GM19099 (cell line): ENCODE data around the gene ZNF709.

ENCODE experiments used
- POLR2A ChIP-seq: IDR thresholded peaks from 3 replicates; pipeline ENCODE4 v1.6.1; 2011; ENCODE audit warnings: low read depth; ENCODE audit not compliant: insufficient read length; ENCODE audit errors: extremely low read depth

The ZNF709 gene

DNA sequence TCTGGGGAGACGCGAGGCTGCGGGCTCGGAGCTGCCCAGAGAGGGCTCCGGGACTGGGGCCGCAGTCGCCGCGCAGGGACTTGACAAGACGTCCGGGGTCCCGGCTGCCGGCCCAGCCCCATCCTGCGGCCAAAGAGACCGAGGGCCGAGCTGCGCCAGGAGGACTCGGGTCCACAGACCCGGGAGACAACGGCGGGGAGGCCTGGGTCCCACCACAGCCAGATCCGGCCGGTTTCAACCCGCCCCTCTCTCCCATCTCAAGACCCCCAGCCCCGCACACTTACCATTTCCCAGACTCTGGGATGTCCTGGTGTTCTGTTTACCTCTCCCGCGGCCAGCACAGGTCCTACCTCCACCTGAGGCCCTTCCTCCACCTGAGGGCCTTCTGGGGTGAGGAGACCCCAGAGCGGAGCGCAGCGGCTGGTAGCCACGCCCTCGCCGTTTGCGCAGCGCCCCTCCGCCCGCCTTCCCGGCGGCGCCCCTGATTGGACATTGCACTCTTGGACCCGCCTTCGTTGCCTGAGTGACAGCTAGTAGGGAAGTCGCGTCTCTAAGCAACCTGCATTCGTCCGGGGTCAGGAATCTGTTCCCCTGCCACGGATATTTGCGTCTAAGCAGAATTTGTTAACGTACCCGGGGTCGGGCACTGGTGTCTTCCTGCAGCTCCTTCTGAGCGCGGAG, at the start of gene ZNF709:
Gene ZNF709, minus strand, starts transcription at position 446 of the 681 bp plus-strand sequence. Its CDS starts 159 bp downstream, at position 287.
- TF ChIP-seq POLR2A = peak; percentile 87

- no peak for TF ChIP-seq POLR2A
Measured at GRCh38 chr19:12527034-12527836, 42.6 kb upstream of the ZNF709 start.

DNA sequence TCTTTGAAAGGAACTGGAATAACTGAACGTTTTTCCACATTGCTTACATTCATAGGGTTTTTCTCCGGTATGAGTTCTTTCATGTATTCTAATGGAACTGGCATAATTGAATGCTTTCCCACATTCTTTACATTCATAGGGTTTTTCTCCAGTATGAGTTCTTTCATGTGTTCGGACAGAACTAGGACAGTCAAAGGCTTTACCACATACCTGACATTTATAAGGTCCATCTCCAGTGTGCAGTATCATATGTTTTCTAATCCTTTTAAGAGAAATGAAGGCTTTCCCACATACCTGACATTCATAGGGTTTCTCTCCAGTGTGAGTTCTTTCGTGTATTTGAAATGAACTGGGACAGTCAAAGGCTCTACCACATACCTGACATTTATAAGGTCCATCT, 41.9 kb upstream of the ZNF709 start:
- no peak for TF ChIP-seq POLR2A

- TF ChIP-seq POLR2A = no peak
Measured at GRCh38 chr19:12521996-12522395, 37.4 kb upstream of the ZNF709 start.

- no peak for TF ChIP-seq POLR2A
Measured at GRCh38 chr19:12513531-12514061, 29.0 kb upstream of the ZNF709 start.

DNA sequence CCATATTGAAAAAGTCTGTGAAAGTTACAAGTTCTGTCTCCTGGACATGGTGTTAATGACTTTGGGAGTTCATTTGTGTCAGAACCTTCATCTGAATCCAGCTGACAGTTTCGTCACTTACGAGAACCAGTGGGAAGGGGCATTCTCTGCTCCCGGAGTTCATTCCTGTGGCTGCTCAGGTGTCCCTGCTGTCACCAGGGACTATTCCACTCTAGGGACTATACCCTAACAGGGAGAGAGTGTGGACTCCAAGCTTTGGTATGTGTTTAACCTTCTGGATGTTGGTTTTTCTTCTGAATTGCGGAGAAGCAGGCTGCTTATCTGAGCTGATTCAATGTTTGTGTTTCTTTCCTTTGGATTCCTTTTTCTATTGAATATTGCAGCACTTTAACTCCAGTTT, 12.4 kb upstream of the ZNF709 start:
- no peak for TF ChIP-seq POLR2A

- no peak for TF ChIP-seq POLR2A
Measured at GRCh38 chr19:12496480-12496879, 11.9 kb upstream of the ZNF709 start.

DNA sequence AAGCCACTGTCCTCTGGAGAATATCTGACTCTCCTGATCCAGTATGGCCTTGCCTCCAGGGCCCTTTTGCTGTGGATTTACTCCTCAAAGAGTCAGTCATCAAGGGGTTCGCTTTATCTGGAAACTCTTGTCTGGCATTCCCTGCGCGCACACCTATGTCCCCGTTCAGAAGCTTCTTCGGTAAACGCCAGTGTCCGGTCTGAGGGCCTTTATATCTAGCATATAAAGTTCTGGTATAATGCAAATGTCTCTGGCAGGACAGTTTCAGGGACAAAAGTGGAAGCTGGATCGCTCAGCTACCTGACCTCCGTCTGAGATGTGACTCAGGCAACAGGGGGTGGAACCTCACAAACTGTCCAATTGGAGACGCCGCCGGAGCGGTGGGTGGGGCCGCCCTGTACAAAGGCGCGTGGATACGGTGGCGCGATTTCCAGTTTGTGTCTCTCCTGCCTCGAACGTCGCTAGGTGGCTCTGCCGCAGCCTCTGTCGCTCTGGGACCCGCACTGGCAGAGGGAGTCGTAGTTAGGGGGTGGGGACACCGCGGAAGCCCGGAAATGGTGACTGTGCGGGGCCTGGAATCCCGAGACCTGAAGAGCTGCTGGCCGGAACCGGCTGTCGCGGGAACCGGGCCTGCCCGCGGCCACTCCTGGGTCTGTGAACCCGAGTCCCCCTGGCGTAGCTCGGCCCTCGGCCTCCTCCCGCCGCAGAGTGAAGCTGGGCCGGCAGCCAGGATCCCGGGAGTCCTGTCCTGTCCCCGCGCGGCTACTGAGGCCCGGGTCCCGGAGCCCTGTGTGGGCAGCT, 10.6 kb upstream of the ZNF709 start:
- peak; percentile 91 for TF ChIP-seq POLR2A

DNA sequence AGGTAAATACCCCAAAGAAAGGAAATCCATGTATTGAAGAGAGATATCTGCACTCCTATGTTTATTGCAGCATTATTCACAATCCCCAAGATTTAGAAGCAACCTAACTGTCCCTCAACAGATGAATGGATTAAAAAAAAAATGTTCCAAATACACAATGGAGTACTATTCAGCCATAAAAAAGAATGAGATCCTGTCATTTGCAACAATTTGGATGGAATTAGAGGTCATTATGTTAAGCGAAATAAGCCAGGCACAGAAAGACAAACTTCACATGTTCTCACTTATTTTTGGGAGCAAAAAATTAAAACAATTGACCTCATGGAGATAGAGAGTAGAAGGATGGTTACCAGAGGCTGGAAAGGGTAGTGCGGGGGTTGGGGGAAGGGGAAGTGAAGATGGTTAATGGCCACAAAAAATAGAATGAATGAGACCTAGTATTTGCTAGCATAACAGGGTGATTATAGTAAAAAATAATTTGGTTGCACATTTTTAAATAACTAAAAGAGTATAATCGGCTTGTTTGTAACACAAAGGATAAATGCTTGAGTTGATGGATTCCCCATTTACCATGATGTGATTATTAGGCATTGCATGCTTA, 9.7 kb upstream of the ZNF709 start:
- no peak for TF ChIP-seq POLR2A

- TF ChIP-seq POLR2A = no peak
Measured at GRCh38 chr19:12485571-12485970, 955 bp upstream of the ZNF709 start.

DNA sequence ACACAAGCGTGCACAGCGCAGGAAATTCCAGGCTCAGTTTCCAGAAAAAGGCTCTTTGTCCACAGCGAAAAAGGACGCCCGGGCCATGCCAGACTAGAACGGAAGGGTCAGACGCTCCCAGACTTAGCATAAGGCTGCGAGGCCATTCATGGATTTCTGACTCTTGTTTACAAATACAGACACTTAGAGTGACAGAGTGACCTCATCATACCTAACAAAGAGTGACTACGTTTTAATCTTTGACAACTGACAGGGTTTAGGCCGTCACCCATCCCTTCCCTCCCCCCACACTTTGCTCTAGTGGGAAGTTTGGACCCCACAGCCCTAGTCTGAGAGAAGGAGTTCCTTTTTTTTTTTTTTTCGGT, 418 bp upstream of the ZNF709 start:
- no peak for TF ChIP-seq POLR2A

GRCh38 chr19:12484011-12484370, 625 bp downstream of the ZNF709 start:
- no peak for TF ChIP-seq POLR2A

GRCh38 chr19:12482509-12482886, 2.1 kb downstream of the ZNF709 start:
- no peak for TF ChIP-seq POLR2A

DNA sequence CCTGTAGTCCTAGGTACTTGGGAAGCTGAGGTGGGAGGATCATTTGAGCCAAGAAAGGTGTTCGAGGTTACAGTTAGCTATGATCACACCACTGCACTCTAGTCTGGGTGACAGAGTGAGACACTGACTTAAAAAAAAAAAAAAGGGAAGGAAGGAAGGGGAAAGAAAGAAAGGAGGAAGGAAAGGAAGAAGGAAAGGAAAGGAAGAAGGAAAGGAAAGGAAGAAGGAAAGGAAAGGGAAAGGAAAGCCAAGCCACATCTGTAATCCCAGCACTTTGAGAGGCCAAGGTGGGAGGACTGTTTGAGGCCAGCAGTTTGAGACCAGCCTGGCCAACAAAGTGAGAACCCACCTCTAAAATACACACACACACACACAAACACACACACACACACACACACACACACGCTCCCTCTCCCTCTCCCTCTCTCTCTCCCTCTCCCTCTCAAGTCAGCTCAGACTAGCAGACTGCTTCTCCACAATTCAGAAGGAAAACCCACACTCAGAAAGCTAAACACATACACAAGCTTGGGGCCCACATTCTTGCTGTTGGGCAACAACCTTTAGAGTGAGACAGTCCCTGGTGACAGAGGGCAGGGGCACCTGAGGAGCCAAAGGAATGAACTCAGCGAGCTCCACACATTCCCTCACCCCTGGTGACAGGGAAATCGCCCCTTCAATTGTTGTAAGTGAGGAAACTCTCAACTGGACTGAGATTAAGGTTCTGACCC, 2.7 kb downstream of the ZNF709 start:
- TF ChIP-seq POLR2A = no peak

DNA sequence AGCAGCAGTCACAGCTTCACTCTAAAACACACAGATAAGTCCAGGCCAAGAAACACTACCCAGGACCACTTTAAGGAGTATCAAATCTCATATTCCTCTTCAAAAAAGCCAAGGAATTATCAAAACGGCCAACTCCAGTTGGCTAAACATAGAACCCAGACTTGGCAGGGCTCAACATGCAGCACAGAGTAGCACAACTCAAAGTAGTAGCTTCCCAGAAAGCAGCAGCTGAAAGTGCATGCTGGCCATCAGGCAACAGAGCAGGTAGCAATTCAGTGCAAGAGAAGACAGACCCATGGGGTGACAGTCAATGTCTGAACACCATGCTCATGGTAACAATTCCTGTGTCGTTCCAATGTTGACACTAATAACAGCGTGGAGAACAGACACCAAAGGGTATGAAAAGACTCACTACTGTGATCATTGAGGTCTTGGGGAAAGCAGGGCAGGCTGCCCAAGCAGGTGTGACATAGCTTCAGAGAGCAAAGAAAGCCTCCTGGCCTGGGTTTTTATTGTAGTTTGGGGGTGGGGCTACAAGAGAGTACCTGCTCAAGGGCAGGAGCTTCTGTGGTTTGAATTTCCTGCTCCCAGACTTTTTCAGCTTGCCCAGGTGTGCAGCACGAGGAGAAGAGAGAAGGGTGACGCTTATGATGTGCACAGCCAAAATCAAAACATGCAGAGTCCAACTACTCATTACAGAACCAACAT, 6.2 kb downstream of the ZNF709 start:
- no peak for TF ChIP-seq POLR2A

- no peak for TF ChIP-seq POLR2A
Measured at GRCh38 chr19:12465211-12465610, 19.4 kb downstream of the ZNF709 start.
